Middle frontal gyrus (tissue), 1 donor: ENCODE measurements around the gene ROR1.

Experiments used
- DNase-seq: peaks from one replicate; pipeline ENCODE4 v3.0.0-alpha.2; 2015; ENCODE audit warnings: low spot score; ENCODE audit errors: extremely low spot score

ROR1 gene

DNA sequence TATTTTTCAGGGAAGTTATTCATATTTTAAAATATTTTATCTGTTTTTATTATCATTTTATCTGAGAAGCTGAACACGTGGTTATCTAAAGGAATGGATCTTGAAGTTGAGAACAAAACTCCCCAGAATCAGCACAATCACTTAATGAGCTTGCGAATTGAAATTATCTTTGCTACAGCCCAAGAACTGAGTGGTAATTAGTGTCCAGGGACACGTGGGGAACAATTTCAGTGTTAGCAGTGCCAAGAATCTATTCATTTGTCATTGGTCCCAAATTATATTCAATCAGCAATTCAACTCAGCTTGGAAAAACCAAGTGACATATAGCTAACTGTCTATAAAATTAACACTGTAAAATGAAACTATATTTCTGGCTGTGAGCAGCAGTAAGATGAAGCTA lies 232.0 kb downstream of the ROR1 start:
- no peak for DNase-seq

DNA sequence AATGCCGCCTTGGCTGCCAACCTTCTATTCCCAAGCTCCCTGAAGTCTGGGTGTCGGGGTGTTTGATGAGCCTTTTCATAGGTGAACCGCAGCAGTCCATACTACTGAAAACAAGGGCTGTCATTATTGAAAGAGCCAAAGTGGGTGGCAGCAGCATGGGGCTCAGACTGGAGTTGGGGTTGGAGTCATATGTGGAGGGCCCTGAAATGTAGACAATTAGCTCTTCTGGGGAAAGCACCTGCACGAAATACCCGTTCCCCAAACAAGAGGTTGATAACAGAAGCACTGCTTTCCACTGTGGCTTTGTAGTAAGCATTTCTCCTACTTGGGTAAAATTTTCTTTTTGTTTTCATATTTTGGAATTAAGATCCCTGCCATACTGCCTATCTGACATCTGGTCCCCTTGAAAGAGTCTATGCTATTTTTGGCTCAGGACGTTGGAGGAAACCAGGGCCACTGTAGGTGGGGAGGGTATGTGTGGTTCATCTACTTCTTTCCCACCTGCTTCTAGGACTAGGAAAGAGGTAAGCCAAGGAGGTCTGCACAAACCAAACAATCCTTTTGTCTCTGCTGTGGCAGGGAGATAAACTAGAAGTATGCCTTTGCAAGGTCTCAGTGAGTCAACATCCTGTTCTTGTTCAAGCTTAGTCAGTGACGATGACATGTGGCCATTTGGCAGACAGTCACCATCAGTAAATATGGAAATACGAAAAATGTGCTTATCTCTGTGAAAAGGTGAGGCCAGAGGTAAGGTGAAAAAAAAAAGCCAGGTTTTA lies 232.6 kb downstream of the ROR1 start:
- DNase-seq: no peak

DNA sequence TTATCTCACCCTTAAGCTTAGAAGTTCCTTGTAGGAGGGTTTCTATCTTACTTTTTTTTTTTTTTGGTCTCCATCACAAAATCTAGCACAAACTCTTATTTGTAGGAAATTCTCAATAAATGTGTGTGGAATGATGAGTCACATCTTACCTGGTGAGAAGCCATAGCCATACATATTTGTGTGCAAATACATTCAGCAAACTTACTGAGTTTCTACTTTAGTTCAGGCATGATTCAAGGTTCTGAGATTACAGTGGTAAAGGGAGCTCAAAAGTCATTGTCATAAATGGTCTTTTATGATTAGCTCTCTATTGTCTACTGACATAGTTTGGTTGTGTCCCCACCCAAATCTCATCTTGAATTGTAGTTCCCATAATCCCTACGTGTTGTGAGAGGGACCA lies 236.5 kb downstream of the ROR1 start:
- no peak for DNase-seq

DNA sequence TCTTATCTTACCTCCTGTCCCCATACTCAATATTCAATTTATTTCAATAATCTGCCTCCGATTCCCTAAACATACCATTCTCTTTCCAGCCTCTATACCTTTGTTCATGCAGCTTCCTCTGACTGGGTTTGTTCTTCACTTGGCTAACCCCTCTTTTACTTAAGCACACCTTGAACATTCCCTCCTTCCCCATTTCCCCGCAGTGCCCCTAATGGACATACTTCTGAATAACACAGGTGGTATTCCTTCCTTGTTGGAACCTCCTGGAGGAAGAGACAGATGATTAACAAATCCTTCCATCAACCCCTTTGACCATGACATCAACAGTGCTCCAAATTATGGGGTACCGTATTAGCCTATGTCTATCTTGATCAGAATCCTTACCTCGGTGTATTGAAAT lies 239.6 kb downstream of the ROR1 start:
- no peak for DNase-seq

DNA sequence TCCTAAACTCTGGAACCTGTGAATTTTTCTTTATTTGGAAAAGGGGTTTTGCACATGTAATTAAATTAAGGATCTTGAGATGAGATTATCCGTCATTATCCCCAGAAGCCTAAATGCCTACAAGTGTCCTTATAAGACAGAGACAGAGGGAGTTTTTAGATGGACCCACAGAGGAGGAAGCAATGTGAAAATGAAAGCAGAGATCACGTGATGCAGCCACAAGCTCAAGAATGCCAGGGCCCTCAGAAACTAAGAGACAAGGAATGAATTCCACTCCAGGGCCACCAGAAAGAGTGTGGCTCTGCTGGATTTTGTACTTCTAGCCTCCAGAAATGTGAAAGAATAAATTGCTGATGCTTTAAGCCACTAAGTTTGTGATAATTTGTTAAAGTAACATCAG lies 246.0 kb downstream of the ROR1 start:
- no peak for DNase-seq

DNA sequence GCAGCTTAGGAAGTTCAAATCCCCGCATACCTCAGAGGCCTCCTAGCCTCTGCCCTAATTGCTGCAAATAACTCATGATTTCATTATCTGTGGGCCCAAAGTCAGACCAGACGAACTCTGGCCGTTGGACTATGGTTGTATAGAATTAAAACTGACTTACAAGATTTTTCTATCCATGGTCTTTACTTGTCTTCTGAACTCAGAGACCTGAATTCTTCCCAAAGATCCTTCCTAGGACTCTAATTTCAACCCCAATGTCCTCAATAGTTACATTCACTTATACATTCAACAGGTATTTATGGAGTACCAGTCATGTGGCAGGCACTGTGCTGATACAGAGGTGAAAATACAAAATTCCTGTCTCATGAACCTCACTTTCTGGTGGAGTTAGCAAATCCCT lies 247.2 kb downstream of the ROR1 start:
- DNase-seq: no peak

DNA sequence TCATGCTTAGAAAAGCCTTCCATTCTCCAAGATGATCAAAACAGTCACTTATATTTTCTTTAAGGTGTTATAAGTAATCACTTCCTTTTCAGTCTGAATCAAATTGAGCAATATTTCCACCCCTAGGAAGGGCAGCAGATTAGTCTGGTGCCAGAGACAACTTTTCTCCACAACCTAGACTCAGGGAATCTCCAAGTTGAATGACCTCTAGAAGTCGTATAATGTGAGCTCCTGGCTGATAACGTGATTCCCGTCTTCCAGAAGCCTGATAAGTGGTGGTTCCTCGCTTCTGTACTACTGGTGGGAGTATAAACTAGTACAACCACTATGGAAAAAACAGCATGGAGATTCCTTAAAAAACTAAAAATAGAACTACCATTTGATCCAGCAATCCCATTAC lies 251.2 kb downstream of the ROR1 start:
- DNase-seq: no peak

DNA sequence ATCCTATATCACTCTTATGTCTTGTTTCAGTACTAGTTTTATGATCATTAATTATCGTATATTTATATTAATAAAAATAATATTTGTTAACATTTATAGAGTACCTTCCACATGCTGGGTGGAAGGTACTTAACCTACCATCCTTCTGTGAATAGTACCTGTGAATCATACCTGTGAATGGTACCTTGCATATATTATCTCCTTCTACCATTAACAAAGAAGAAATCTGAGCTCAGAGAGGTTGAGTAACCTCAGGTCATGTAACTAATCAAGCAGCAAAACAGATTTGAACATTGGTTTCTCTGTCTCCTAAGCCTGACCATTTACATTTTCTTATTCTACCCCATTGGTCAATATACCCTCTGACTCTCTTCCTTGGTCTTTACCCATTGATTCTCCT lies 255.2 kb downstream of the ROR1 start:
- no peak for DNase-seq

DNA sequence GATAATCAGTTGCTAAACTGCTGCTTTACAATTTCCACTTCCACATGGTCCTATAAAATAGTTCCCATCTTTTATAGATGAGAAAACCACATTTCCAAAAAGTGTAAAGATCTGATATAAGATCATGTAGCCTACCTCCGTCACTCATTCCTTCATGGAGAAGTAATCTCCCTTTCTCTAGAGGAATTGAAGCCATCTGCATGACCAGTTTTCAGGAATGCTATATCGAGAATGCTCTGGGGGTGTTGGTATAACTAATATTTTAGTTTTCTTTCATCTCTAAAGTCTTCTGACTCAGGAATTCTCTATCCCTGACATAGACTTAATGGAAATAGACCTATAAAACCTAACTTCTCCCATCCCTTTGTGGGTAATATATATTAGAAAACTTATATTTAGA lies 256.6 kb downstream of the ROR1 start:
- no peak for DNase-seq

DNA sequence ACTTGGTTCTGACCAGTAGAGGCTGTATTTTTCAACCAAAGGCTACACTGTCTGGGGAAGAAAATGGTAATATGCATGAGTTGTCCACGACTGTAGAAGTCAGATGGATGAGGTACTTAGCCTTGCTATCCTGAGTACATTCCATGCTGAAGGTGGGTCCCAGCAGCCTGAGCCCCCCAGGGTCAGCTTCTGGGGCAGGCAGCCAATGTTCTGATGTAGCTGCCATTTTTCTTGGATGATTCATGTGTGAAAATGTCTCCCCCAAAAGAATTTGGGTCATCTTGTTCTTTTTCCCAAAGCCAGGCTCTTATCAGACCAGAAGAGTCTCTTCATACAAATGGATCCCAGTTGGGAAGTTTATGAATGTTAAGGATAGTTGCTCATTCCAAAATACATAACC lies 257.4 kb downstream of the ROR1 start:
- no peak for DNase-seq

DNA sequence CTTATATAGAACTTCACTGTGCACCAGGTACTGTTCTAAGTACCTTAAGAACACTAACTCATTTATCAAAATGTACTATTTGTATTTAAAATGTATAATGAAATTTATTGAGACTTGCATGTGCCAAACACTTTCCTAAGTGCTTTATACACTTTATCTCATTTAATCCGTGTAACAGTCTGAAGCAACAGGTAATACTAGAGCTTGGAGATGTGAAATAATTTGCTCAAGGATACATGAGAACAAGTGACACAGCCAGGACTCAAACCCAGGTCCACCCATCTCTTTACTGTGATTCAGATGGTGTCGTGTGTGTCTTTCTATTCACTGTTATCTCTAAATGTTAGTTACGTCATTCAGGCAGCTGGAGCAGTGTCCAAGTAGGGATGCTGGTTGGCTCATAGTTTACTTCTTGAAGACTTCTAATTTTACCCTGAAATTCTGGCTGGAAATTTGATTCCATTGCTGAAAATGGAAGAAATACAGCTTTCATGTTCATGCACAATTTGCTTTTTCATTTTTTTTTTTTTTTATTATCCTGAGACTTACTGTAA lies 259.9 kb downstream of the ROR1 start:
- DNase-seq: no peak

DNA sequence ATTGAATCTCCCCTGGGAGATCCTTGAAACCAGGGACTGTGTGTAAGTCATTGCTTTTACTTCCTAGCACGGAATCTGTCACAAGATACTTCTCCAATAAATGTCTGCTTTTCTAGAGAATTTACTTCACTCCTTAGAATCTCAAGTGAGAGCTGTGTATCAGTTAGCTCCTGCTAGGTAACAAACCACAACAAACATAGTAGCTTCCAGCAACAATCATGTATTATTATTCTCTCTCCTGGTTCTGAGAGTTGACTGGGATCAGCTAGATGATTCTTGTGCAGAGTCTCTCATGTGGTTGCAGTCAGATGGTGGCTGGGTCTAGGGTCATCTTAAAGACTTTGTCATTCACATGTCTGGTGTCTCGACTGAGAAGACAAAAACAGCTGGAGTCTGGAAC lies 262.7 kb downstream of the ROR1 start:
- no peak for DNase-seq

DNA sequence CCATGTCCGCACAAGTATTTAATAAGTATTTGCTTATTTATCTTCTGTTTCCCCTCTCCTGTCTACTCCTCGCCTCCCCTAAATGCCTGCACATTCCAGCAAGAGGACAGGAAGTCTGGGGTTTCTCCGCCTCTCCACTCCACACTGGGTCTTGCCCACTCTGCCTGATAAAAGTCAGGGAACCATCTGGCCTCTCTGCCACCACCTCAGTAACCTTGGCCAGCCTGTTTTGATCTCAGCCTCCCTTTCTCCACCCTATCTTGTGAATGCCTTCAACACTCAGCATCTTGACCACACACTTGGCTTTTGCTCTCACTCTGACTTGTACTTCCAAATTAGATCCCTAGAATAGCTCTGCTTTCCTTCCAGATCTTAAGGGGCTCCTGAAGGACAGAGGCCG lies 264.3 kb downstream of the ROR1 start:
- DNase-seq: no peak

DNA sequence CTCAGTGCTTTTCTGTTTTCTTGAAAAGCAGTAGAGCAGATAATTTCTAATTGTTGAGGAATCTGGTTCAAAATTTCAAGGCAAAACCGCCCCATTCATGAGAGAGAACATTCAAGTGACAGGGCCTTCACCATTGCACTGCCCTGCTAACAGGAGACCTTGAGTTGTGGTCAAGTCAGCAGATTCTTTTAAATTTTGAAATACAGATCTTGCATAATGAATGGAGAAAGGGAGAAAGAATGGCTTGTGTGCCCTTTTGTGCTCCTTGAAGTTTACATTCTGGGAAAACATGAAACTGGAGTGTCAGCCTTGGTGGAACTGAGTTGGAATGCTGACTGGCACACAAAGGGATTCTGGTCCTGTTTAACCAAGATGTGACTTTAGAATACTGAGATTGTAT lies 265.1 kb downstream of the ROR1 start:
- DNase-seq: no peak

DNA sequence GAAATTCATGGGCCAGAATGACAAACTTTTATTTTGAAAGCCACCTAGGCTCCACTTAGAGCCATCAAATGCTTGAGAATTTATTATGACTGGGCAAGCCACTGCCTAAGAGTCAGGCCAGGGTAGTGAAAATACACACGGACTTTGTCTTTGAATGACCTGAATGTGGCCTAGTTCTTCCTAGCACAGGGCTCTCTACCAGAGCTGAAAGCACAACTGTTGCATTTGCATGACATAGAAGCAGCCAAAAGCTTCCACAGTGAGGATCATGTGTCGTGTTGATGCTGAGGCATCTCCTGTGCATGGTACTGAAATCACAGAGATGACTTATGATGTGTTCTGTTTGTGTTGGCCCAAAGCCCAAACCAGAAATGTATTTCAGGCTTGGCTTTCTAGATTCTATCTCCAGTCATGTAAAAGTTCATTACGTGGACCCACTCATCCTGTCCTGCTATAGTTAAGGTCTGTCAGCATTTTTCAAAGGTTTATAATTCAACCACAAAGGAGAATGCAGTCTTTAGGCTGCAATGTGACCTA lies 265.6 kb downstream of the ROR1 start:
- no peak for DNase-seq

DNA sequence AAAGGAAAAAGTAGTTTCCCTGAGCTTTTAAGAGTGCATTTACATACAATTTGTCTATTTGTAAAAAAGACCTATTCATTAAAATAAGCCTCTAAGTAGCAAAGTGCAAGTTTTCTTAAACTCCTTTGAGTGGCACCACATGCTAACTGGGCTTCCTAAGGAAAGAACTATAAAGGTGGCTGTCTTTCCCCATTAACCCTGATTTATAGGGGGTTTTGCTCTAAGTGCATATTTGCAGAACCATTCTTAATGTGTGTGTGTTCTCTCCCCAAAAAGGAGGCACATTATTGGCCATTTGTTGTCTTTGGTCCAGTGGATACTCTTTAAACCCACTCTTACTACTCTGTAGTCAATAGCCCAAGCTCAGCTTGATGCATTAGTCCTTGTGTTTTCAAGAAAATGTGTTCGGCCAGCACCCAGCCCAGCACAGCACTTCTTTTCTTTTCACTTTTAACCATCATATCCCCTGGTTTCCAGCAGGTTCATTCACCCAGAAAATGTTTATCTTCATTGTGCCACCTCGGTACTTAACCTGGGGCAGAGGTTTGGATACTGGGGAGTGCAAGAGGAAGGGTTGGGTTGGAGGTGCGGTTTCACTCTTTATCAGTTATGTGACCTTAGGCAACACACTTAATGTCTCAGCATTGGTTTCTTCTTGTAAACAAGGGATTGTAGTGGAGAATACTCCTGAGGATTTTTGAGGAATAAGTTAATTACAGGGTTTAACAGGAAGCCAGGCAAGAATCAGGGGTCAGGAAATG lies 267.7 kb downstream of the ROR1 start:
- no peak for DNase-seq

DNA sequence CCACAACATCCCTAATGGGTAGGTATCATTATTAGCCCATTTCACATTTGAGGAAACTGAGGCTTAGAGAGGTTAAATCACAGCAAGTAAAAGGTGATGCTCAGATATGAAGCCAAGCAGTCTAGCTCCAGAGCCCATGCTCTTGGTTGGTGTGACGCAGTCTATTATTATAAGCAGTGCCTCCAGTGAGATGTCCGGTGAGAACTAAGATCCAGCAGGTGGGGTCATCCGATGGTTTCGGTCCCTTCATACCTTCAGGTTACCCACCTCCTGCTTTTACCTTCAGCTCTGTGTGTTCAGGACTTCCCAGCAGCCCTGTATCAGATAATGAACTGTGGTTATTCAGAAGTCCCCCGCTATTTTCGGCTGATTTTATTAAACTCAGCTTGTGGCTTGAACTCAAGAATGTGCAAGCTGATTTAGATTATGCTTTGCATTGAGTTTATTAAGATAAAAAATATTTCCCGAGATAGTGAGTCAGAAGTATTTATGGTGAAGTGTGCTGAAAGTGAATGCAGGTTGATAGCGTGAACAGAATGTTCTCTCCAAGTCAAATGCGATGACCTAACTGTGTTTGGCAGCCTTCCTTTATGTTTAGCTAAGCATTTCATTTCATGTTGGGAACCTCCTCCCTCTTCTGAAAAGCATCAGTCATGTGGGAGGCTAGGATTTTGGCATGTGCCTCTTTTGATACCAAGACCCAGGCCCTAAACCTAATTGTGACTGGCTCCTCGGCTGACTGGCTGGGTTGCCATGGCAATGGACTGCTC lies 268.7 kb downstream of the ROR1 start:
- no peak for DNase-seq

DNA sequence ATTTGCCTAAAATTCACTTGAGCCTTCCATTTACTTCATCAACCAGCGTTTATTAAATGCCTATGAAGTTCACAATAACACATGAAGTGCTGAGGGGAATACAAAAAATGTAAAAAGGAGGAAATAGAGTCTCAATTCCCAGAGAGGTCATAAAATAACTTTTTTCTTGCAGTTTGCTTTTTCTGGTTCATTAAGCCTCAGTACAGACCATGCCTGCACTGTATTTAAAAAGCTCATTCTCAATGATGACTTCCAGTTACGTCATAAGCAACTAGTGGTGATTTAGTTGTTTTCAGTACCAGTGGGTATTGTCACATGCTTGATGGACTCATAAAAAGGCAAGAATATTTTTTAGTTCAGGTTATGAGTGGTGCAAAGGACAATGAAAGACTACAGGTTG lies 269.5 kb downstream of the ROR1 start:
- no peak for DNase-seq

DNA sequence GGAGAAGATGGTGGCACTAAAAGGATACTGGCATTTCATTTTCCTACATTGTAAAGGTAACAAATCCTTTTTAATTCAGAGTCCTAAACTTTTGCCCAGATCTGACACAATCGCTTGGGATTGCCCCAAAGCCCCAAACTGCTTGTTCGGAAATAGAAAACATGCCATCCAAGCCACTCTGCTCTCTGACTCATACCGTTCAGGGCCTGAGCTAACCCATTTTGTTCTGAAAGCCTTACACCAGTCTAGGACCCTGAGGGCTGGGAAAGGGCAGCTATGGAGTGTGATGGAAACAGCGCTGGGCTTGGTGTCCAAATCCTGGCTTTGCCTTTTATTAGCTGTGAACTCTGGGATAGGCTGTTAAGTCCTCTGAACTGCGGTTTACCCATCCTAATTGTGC lies 270.2 kb downstream of the ROR1 start:
- no peak for DNase-seq

DNA sequence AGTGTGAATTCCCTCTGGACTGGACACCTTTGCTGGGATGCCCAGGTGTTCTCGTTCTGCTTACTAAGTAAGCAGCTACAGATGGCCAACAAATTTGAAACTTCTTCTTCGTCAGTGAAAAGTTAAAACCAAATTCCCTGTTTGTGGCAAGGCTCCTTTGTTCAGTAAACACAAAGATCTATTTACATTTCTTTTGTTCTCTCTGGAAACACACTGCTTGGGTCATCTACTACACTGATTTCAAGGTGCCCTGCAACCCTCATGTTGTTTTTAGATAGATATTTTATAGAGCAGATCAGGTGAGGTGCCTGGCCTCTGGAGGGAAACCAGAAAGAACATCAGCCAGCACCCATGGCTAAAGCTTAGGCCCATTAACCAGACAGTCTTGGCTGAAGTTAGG lies 272.4 kb downstream of the ROR1 start:
- no peak for DNase-seq

DNA sequence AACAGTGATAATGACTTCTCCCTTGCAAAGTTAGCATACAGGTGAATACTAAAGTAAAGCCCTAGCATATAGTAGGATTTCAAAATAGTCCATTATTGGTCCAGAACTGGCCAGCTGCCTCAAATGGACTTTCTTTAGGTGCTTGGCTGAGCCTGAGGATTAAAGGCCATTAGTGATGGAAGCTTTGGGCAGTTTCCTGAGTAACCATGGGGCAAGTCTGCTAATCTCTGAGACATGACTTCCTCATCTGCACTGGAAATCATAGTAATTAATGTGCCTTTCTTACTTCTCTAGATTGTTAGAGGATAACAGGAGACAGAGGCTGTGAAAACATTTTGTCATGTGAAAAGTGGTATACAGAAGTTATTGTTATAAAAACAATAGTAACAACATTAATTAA lies 273.1 kb downstream of the ROR1 start:
- no peak for DNase-seq

DNA sequence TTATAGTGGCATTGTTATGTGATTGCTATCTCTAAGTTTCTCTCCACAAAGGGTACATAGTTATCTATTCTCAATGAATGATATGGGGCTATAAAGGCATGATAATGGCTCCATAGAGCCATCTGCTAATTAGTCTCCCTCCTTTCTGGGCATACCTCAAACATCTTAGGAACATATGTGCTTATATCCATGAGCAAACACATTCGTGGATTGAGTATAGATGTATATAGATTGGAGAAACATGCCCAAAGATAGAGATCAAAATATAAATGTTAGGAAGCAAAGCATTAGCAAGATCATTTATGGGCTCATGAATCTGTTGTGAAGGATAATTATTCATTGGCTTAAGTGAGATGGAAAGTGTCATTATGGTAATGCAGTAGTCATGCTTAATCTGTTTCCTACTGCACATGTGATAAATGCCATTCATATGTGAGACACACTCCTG lies 273.8 kb downstream of the ROR1 start:
- DNase-seq: no peak
